ENCODE data around the gene ECSCR.
"Not testable (repeated sequence)": the region's sequence is repeated elsewhere in the genome, so short reads cannot be mapped to it uniquely, and the experiment has no call there.

ECSCR gene

GRCh38 chr5:139410121-139410992 lies 52.2 kb downstream of the ECSCR start:
- DNase-seq: no peak

GRCh38 chr5:139409116-139409515 lies 53.4 kb downstream of the ECSCR start:
- DNase-seq: not testable (repeated sequence)

GRCh38 chr5:139408191-139408590 lies 54.4 kb downstream of the ECSCR start:
- no peak for DNase-seq

- no peak for DNase-seq
These were observed 55.0 kb downstream of the ECSCR start for GRCh38 chr5:139407517-139407916.

- no peak for DNase-seq
These were observed 55.6 kb downstream of the ECSCR start for GRCh38 chr5:139406963-139407362.

- no peak for DNase-seq
These were observed 58.1 kb downstream of the ECSCR start for GRCh38 chr5:139404484-139404840.

- peak; percentile 99 for DNase-seq
These were observed 58.6 kb downstream of the ECSCR start, which contains the start of gene SPATA24 for GRCh38 chr5:139403787-139404483. TSS of gene SPATA24 (minus strand) at chr5:139404089. CDS start at chr5:139404060, 29 bp downstream.

GRCh38 chr5:139403418-139403786 lies 59.1 kb downstream of the ECSCR start:
- DNase-seq: no peak

- DNase-seq: no peak
These were observed 59.9 kb downstream of the ECSCR start for GRCh38 chr5:139402561-139403158.

- DNase-seq: no peak
These were observed 61.0 kb downstream of the ECSCR start for GRCh38 chr5:139401546-139401945.

GRCh38 chr5:139399501-139400121 lies 62.9 kb downstream of the ECSCR start:
- DNase-seq: no peak
